ENCODE data around the gene CNTNAP5.
A peak's percentile ranks its signal among the peaks of the same experiment; 100 is the strongest.

The CNTNAP5 gene

DNA sequence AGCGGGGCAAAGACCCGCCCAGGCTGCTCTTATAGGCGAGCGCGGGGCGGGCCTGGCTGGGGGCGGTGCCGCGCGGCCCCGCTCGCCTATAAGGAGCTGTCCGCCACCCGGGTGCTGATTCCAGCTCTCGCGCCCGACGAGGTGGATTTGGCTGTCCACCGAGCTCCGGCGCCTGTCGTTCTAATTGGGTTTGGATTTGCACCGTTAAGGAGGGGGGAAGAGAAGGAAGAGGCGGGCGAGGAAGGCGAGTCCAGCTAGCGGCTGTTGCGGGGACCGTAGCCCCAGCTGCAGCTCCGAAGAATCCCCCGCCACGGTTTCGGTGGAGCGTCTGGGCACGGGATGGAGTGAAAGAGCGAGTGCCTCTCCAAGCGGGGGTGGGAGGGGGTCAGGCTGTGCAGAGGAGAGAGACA lies at the start of gene CNTNAP5:
TSS of gene CNTNAP5 (plus strand) at position 117 of the 410 bp plus-strand sequence. CDS start 364 bp downstream, outside the sequence.
- TF ChIP-seq, protein P1, sequence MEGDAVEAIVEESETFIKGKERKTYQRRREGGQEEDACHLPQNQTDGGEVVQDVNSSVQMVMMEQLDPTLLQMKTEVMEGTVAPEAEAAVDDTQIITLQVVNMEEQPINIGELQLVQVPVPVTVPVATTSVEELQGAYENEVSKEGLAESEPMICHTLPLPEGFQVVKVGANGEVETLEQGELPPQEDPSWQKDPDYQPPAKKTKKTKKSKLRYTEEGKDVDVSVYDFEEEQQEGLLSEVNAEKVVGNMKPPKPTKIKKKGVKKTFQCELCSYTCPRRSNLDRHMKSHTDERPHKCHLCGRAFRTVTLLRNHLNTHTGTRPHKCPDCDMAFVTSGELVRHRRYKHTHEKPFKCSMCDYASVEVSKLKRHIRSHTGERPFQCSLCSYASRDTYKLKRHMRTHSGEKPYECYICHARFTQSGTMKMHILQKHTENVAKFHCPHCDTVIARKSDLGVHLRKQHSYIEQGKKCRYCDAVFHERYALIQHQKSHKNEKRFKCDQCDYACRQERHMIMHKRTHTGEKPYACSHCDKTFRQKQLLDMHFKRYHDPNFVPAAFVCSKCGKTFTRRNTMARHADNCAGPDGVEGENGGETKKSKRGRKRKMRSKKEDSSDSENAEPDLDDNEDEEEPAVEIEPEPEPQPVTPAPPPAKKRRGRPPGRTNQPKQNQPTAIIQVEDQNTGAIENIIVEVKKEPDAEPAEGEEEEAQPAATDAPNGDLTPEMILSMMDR (conservative IDR thresholded peaks at IDR 0.05; ENCODE audit: low read depth) = no peak
- H3K27ac ChIP-seq = no peak within 1 kb of the TSS
- POLR2A ChIA-PET (ENCODE audit: low non-redundant PET) = no interaction called here
- CTCF ChIA-PET = interaction anchor here (0.6 to 0.7 kb wide), 2 partner anchors 421 to 1447 kb away, joined by 3 to 6 read pairs; no protein-coding TSS in a partner anchor
- DNase-seq (ENCODE audit: low spot score) = peak; percentile 60

DNA sequence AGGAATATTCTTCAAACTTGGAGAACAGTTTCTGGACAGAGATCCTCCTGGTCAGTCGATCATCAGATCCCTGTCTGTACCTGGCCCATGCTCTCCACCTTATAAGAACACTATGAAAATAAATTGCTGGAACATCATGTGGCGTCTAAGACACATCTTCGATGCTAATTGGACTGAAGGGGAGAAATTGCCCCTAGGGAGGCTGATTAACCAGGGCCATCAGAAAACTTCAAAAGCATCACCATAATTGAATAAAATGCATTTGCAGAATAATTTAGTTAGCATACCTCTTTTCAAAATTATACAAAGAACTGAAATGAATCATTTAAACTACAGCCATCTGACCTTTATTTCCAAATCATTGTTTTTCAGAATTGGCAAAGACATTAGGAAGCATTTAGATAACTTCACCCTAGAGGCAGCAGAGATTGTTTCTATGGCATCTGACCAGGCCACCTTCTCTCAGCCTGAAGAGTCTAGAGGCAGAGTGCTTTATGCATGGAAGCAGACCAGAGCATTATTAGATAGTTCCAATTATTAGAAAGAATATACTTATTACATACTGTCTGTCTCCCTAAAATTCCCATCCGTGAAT lies 48.9 kb upstream of the CNTNAP5 start:
- ChIA-PET POLR2A (ENCODE audit: low non-redundant PET) (no interaction called here), CTCF (no interaction called here)
- H3K27ac ChIP-seq = no peak overlapping the region
- no peak for DNase-seq (ENCODE audit: low spot score)
- TF ChIP-seq, protein P1 (conservative IDR thresholded peaks at IDR 0.05; ENCODE audit: low read depth) = no peak

GRCh38 chr2:123993728-123994323 lies 31.3 kb upstream of the CNTNAP5 start:
- TF ChIP-seq, protein P1 (conservative IDR thresholded peaks at IDR 0.05; ENCODE audit: low read depth) = peak; percentile 63
- no peak overlapping the region for H3K27ac ChIP-seq
- DNase-seq (ENCODE audit: low spot score) = peak; percentile 57
- ChIA-PET CTCF (interaction anchor here (0.6 to 0.7 kb wide), 3 partner anchors 17 to 818 kb away, joined by 3 to 4 read pairs (median 3); no protein-coding TSS in a partner anchor), POLR2A (ENCODE audit: low non-redundant PET) (no interaction called here)

GRCh38 chr2:123999681-124000080 lies 25.4 kb upstream of the CNTNAP5 start:
- no peak for DNase-seq (ENCODE audit: low spot score)
- TF ChIP-seq, protein P1 (conservative IDR thresholded peaks at IDR 0.05; ENCODE audit: low read depth) = no peak
- H3K27ac ChIP-seq = no peak overlapping the region
- ChIA-PET CTCF (no interaction called here), POLR2A (ENCODE audit: low non-redundant PET) (no interaction called here)

DNA sequence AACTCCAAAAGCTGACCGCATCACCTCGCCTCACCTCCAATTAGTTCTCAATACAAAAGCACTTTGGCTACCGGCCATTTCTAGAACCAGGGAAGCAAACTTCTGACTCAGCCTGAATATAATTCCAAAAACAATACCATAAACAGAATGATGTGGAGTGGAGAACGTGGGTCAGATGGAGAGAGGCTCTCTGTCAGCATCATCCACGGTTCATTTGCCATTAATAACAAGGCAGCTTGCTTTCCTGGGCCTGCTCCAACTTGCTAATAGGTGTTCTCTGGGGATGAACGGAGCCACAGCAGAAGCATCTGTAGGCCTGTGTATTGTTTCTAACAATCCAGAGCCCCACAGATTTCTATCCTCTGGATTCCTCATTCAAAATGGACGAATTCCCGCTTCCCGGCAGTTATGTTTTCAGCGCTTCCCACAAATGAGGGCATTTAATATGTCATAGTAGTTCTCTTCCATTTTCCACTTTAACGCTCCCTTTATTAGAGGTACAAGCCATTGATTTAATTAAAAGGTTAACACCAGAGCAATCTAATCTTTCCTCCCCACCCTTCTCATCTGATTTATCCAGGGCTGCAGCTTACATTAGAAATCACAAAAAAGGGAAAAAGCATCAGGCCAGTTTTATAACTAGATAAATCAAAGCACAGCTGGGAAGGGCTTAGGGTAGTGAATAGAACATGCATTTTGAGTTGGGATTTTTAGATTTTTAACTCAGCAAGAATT lies 23.2 kb upstream of the CNTNAP5 start:
- CTCF ChIA-PET = no interaction called here
- POLR2A ChIA-PET (ENCODE audit: low non-redundant PET) = no interaction called here
- peak; percentile 22 for DNase-seq (ENCODE audit: low spot score)
- TF ChIP-seq, protein P1 (conservative IDR thresholded peaks at IDR 0.05; ENCODE audit: low read depth) = no peak
- H3K27ac ChIP-seq = no peak overlapping the region

GRCh38 chr2:124018890-124019289 lies 6.2 kb upstream of the CNTNAP5 start:
- DNase-seq (ENCODE audit: low spot score) = peak; percentile 18
- no peak overlapping the region for H3K27ac ChIP-seq
- ChIA-PET CTCF (no interaction called here), POLR2A (ENCODE audit: low non-redundant PET) (no interaction called here)
- TF ChIP-seq, protein P1 (conservative IDR thresholded peaks at IDR 0.05; ENCODE audit: low read depth) = 0 out of 2 replicates have a peak, but pooled peaks have one; percentile 11
